HepG2 (cell line): ENCODE data around the gene C20orf202. TPM values are rescaled to one million over a fixed set of nuclear protein-coding genes. Genes with fewer than 3 reads are reported as not detected.
A peak's percentile ranks its signal among the peaks of the same experiment; 100 is the strongest.

ENCODE experiments used
- AHR ChIP-seq: IDR thresholded peaks from 2 replicates; pipeline ENCODE4 v1.6.1; 2018; ENCODE audit warnings: missing genetic modification reagents, missing compliant biosample characterization
- ARHGAP35 ChIP-seq: sonication (generic); formaldehyde crosslinking; IDR thresholded peaks from 2 replicates; pipeline ENCODE4 v1.9.0; 2022; ENCODE audit warnings: mild to moderate bottlenecking, inconsistent platforms, moderate library complexity, missing genetic modification reagents, borderline replicate concordance
- CEBPB ChIP-seq: IDR thresholded peaks from 2 replicates; pipeline ENCODE4 v1.6.1; 2011; ENCODE audit warnings: low read depth, low read length, improper control_type of control experiment, borderline replicate concordance
- ELF3 ChIP-seq: IDR thresholded peaks from 2 replicates; pipeline ENCODE4 v1.6.1; 2016; ENCODE audit warnings: missing genetic modification reagents, missing compliant biosample characterization
- FOXA1 ChIP-seq, 2 experiments: fragments of 450-650 bp in 1 of 2; sonication (generic) in 1 of 2; formaldehyde crosslinking in 1 of 2; IDR thresholded peaks; 2 replicates each; pipeline versions ENCODE4 v1.4.0 to v1.6.1; 2016 to 2020; ENCODE audit warnings: missing genetic modification reagents in 1 of 2
- FOXO1 ChIP-seq: sonication (generic); formaldehyde crosslinking; IDR thresholded peaks from 2 replicates; pipeline ENCODE4 v1.4.0; 2020; ENCODE audit warnings: missing genetic modification reagents
- JARID2 ChIP-seq: sonication (generic); formaldehyde crosslinking; IDR thresholded peaks from 2 replicates; pipeline ENCODE4 v1.8.1; 2023; ENCODE audit warnings: missing genetic modification reagents, inconsistent platforms; ENCODE audit not compliant: insufficient replicate concordance
- JUND ChIP-seq: sonication (generic); formaldehyde crosslinking; IDR thresholded peaks from 2 replicates; pipeline ENCODE4 v1.8.0; 2022; ENCODE audit warnings: mild to moderate bottlenecking, missing genetic modification reagents
- NR2C2 ChIP-seq: sonication (generic); formaldehyde crosslinking; IDR thresholded peaks from 2 replicates; pipeline ENCODE4 v1.4.0; 2020; ENCODE audit warnings: missing genetic modification reagents, mild to moderate bottlenecking, moderate library complexity, borderline replicate concordance
- NRL ChIP-seq: sonication (generic); formaldehyde crosslinking; IDR thresholded peaks from 2 replicates; pipeline ENCODE4 v1.5.0; 2020; ENCODE audit warnings: missing genetic modification reagents, mild to moderate bottlenecking, moderate library complexity, borderline replicate concordance
- RXRA ChIP-seq: sonication (generic); formaldehyde crosslinking; IDR thresholded peaks from 2 replicates; pipeline ENCODE4 v1.5.1; 2020; ENCODE audit warnings: missing genetic modification reagents
- ZNF326 ChIP-seq: sonication (generic); formaldehyde crosslinking; IDR thresholded peaks from 2 replicates; pipeline ENCODE4 v1.4.0; 2020; ENCODE audit warnings: missing genetic modification reagents, borderline replicate concordance
- ZNF510 ChIP-seq: sonication (generic); formaldehyde crosslinking; IDR thresholded peaks from 2 replicates; pipeline ENCODE4 v1.4.0; 2020; ENCODE audit warnings: low read depth, mild to moderate bottlenecking, missing genetic modification reagents
- polyA plus RNA-seq, 8 experiments: library from polyadenylated mRNA; depleted of rRNA in 3 of 8; stranded (reverse) in 7 of 8; unstranded in 1 of 8; fragments of >200 nt; fragmentation: Illumina TruSeq in 4 of 8; extraction: Trizol in 4 of 8; gene quantifications; 2 replicates each; pipeline versions ENCODE4 v1.2.1 to v1.2.3, GENCODE V29; 2011 to 2016; ENCODE audit warnings: low read depth in 4 of 8, missing spikeins in 1 of 8, mixed read lengths in 1 of 8; ENCODE audit not compliant: insufficient read depth in 1 of 8
- total RNA-seq, 5 experiments: library from RNA; depleted of rRNA; stranded (reverse); fragments of >200 nt; fragmentation: Illumina TruSeq; extraction: Trizol; gene quantifications; 2 replicates each; pipeline ENCODE4 v1.2.3, GENCODE V29; 2016; ENCODE audit warnings: low read depth in 1 of 5
- TF ChIP-seq, protein P1 (sequence below): sonication (generic); formaldehyde crosslinking; IDR thresholded peaks from 2 replicates; pipeline ENCODE4 v1.4.0; 2020; ENCODE audit warnings: missing genetic modification reagents
- TF ChIP-seq, protein P2 (sequence below): sonication (generic); formaldehyde crosslinking; IDR thresholded peaks from 2 replicates; pipeline ENCODE4 v1.5.0; 2020; ENCODE audit warnings: mild to moderate bottlenecking, missing genetic modification reagents, borderline replicate concordance
- TF ChIP-seq, protein P3 (sequence below): sonication (generic); formaldehyde crosslinking; IDR thresholded peaks from 2 replicates; pipeline ENCODE4 v1.4.0; 2020; ENCODE audit warnings: low read depth, missing genetic modification reagents
- TF ChIP-seq, protein P4 (sequence below): sonication (generic); formaldehyde crosslinking; IDR thresholded peaks from 2 replicates; pipeline ENCODE4 v1.5.1; 2020; ENCODE audit warnings: missing genetic modification reagents, mild to moderate bottlenecking, borderline replicate concordance

Gene C20orf202
- total and polyA plus RNA-seq, 2 of the 13 experiments (the other 11 are each of a cell fraction or from before 2014, with no cell fraction given), result 0.20 to 1.2 TPM

DNA sequence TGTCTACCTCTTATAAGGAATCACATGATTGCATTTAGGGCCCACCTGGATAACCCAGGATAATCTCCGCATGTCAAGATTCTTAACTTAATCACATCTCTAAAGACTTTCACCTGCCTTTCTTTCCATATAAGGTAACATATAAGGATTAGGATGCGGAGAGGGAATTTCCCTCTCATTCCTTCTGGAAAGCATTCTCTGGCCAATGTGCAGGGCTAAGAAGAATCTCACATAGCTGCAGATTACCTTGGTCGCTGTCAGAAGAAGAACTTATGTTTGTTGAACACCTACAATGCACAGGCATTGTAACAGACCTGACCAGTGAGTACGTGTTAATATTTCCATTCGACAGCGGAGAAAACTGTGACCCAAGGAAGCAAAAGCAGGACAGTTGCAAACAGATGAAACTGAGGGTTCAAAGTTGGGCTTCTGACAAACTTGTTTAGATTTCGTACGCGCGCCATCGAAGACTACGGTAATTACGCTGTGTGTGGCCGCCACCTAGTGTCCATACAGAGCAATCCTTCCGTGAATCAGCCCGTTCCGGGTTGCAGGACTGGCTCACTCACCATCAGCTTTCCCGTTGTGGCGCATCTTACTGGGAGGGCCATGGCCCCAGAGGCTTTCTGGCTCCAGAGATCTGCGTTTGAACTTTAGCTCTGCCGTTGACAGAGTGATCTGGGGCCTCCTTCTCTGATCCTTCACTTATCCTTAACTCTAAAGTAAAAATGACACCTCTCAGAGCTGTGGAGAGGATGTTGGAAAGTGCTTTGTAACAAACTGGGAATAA, 9.5 kb downstream of the C20orf202 start (continued):
- TF ChIP-seq, protein P1, sequence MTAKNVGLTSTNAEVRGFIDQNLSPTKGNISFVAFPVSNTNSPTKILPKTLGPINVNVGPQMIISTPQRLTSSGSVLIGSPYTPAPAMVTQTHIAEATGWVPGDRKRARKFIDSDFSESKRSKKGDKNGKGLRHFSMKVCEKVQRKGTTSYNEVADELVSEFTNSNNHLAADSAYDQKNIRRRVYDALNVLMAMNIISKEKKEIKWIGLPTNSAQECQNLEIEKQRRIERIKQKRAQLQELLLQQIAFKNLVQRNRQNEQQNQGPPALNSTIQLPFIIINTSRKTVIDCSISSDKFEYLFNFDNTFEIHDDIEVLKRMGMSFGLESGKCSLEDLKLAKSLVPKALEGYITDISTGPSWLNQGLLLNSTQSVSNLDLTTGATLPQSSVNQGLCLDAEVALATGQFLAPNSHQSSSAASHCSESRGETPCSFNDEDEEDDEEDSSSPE, result peak; percentile 87
- peak; percentile 85 for TF ChIP-seq JARID2
- no peak for TF ChIP-seq FOXA1 (IDR thresholded peaks at IDR 0.05)
- 0 out of 2 replicates have a peak, but pooled peaks have one; percentile 35 for TF ChIP-seq FOXA1 (CRISPR knock-in tag; IDR thresholded peaks at IDR 0.05)
- no peak for TF ChIP-seq NR2C2 (CRISPR knock-in tag)
- TF ChIP-seq ARHGAP35 (CRISPR knock-in tag), result no peak
- TF ChIP-seq AHR (CRISPR knock-in tag), result 0 out of 2 replicates have a peak, but pooled peaks have one; percentile 59
- TF ChIP-seq, protein P2, sequence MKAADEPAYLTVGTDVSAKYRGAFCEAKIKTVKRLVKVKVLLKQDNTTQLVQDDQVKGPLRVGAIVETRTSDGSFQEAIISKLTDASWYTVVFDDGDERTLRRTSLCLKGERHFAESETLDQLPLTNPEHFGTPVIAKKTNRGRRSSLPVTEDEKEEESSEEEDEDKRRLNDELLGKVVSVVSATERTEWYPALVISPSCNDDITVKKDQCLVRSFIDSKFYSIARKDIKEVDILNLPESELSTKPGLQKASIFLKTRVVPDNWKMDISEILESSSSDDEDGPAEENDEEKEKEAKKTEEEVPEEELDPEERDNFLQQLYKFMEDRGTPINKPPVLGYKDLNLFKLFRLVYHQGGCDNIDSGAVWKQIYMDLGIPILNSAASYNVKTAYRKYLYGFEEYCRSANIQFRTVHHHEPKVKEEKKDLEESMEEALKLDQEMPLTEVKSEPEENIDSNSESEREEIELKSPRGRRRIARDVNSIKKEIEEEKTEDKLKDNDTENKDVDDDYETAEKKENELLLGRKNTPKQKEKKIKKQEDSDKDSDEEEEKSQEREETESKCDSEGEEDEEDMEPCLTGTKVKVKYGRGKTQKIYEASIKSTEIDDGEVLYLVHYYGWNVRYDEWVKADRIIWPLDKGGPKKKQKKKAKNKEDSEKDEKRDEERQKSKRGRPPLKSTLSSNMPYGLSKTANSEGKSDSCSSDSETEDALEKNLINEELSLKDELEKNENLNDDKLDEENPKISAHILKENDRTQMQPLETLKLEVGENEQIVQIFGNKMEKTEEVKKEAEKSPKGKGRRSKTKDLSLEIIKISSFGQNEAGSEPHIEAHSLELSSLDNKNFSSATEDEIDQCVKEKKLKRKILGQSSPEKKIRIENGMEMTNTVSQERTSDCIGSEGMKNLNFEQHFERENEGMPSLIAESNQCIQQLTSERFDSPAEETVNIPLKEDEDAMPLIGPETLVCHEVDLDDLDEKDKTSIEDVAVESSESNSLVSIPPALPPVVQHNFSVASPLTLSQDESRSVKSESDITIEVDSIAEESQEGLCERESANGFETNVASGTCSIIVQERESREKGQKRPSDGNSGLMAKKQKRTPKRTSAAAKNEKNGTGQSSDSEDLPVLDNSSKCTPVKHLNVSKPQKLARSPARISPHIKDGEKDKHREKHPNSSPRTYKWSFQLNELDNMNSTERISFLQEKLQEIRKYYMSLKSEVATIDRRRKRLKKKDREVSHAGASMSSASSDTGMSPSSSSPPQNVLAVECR (CRISPR knock-in tag), result peak; percentile 28; the same call in 1 of the 2 replicates
- peak; percentile 93 for TF ChIP-seq ELF3
- peak; percentile 86 for TF ChIP-seq FOXO1 (CRISPR knock-in tag)
- TF ChIP-seq, protein P3, sequence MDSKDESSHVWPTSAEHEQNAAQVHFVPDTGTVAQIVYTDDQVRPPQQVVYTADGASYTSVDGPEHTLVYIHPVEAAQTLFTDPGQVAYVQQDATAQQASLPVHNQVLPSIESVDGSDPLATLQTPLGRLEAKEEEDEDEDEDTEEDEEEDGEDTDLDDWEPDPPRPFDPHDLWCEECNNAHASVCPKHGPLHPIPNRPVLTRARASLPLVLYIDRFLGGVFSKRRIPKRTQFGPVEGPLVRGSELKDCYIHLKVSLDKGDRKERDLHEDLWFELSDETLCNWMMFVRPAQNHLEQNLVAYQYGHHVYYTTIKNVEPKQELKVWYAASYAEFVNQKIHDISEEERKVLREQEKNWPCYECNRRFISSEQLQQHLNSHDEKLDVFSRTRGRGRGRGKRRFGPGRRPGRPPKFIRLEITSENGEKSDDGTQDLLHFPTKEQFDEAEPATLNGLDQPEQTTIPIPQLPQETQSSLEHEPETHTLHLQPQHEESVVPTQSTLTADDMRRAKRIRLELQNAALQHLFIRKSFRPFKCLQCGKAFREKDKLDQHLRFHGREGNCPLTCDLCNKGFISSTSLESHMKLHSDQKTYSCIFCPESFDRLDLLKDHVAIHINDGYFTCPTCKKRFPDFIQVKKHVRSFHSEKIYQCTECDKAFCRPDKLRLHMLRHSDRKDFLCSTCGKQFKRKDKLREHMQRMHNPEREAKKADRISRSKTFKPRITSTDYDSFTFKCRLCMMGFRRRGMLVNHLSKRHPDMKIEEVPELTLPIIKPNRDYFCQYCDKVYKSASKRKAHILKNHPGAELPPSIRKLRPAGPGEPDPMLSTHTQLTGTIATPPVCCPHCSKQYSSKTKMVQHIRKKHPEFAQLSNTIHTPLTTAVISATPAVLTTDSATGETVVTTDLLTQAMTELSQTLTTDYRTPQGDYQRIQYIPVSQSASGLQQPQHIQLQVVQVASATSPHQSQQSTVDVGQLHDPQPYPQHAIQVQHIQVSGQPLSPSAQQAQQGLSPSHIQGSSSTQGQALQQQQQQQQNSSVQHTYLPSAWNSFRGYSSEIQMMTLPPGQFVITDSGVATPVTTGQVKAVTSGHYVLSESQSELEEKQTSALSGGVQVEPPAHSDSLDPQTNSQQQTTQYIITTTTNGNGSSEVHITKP, result no peak
- no peak for TF ChIP-seq JUND (CRISPR knock-in tag)
- no peak for TF ChIP-seq CEBPB
- TF ChIP-seq, protein P4, sequence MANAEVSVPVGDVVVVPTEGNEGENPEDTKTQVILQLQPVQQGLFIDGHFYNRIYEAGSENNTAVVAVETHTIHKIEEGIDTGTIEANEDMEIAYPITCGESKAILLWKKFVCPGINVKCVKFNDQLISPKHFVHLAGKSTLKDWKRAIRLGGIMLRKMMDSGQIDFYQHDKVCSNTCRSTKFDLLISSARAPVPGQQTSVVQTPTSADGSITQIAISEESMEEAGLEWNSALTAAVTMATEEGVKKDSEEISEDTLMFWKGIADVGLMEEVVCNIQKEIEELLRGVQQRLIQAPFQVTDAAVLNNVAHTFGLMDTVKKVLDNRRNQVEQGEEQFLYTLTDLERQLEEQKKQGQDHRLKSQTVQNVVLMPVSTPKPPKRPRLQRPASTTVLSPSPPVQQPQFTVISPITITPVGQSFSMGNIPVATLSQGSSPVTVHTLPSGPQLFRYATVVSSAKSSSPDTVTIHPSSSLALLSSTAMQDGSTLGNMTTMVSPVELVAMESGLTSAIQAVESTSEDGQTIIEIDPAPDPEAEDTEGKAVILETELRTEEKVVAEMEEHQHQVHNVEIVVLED (CRISPR knock-in tag), result peak; percentile 48; the same call in 1 of the 2 replicates
- 0 out of 2 replicates have a peak, but pooled peaks have one; percentile 32 for TF ChIP-seq NRL (CRISPR knock-in tag)
- no peak for TF ChIP-seq ZNF510
- no peak; the same call in 1 of the 2 replicates for TF ChIP-seq RXRA (CRISPR knock-in tag)
- no peak for TF ChIP-seq ZNF326 (CRISPR knock-in tag)
